Chondrocyte (in vitro differentiated cells): ENCODE measurements around the gene HOPX. TPM values are rescaled to one million over a fixed set of nuclear protein-coding genes. Genes with fewer than 3 reads are reported as not detected.

Experiments
- DNase-seq: peaks from one replicate; pipeline ENCODE4 v3.0.0; 2021; ENCODE audit warnings: mixed read lengths, low spot score
- H3K27ac Mint-ChIP-seq: one replicate; pipeline ENCODE4 v1.8.0; 2021; ENCODE audit warnings: mild to moderate bottlenecking, moderate library complexity, mixed read lengths; ENCODE audit not compliant: unreplicated experiment
- H3K27me3 Mint-ChIP-seq: 2 replicates; pipeline ENCODE4 v1.8.0; 2021; ENCODE audit warnings: low read depth, mixed read lengths
- H3K36me3 Mint-ChIP-seq: 2 replicates; pipeline ENCODE4 v1.8.0; 2021; ENCODE audit warnings: low read depth, mixed read lengths
- H3K4me1 Mint-ChIP-seq: 2 replicates; pipeline ENCODE4 v1.8.0; 2021; ENCODE audit warnings: low read depth, mild to moderate bottlenecking, mixed read lengths
- H3K4me3 Mint-ChIP-seq: one replicate; pipeline ENCODE4 v1.8.0; 2021; ENCODE audit warnings: mild to moderate bottlenecking, moderate library complexity, mixed read lengths; ENCODE audit not compliant: unreplicated experiment
- H3K9me3 Mint-ChIP-seq: 2 replicates; pipeline ENCODE4 v1.8.0; 2021; ENCODE audit warnings: low read depth, mixed read lengths
- total RNA-seq: library from RNA; stranded (reverse); gene quantifications from 3 replicates; pipeline ENCODE4 v1.2.1, GENCODE V29; 2021
- TF ChIP-seq, protein P1 (sequence below): fragments of 200-600 bp; sonication (generic); IDR thresholded peaks from 2 replicates; pipeline ENCODE4 v1.5.0; 2021; ENCODE audit warnings: antibody characterized with exemption, mild to moderate bottlenecking, moderate library complexity

HOPX gene
- total RNA-seq, 1 donor from 2014 or later, result 2.7 TPM

DNA sequence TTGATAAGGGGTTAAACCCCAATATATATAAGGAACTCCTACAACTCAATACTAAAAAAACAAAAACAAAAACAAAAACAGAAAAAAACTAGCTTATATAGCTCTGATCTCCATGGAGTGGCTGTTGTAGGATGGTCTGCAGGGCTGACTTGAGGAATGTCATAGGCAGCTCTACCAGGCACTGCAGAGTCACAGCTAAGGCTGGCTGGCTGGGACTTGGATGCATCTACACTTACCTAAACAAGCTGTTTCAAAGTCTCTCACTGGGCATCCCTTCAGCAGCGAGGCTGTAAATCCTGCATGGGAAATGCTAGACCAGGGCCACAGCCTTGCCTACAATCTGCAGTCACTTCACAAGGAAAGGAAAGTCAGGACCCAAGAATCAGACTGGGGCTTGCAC is 61.3 kb downstream of the HOPX start:
- H3K4me1 Mint-ChIP-seq, result peaks cover 7% of the 10 kb centered on the region
- no peaks in the 10 kb centered on the region for H3K36me3 Mint-ChIP-seq

DNA sequence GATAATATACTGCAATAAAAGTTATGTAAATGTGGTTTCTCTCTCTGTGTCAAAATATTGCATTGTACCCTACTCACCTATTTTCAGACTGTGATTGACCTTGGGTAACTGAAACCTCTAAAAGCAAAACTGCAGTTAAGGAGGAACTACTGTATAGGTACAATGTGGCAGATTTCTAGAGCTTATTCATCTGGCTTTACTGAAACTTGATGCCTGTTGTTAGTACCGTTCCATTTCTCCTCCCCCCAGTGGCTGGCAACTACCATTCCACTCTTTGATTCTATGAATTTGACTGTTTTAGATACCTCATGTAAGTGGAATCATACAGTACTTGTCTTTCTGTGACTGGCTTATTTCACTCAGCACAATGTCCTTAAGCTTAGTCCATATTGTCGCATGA is 61.9 kb downstream of the HOPX start:
- Mint-ChIP-seq H3K36me3 (no peaks in the 10 kb centered on the region), H3K4me1 (peaks cover 7% of the 10 kb centered on the region), H3K27ac (no peak overlapping the region), H3K27me3 (peaks cover 36% of the 10 kb centered on the region), H3K9me3 (peaks cover 7% of the 10 kb centered on the region), H3K4me3 (no peak overlapping the region)
- DNase-seq, result no peak
- TF ChIP-seq, protein P1, sequence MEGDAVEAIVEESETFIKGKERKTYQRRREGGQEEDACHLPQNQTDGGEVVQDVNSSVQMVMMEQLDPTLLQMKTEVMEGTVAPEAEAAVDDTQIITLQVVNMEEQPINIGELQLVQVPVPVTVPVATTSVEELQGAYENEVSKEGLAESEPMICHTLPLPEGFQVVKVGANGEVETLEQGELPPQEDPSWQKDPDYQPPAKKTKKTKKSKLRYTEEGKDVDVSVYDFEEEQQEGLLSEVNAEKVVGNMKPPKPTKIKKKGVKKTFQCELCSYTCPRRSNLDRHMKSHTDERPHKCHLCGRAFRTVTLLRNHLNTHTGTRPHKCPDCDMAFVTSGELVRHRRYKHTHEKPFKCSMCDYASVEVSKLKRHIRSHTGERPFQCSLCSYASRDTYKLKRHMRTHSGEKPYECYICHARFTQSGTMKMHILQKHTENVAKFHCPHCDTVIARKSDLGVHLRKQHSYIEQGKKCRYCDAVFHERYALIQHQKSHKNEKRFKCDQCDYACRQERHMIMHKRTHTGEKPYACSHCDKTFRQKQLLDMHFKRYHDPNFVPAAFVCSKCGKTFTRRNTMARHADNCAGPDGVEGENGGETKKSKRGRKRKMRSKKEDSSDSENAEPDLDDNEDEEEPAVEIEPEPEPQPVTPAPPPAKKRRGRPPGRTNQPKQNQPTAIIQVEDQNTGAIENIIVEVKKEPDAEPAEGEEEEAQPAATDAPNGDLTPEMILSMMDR, result peak; percentile 33

More for the DNA sequence above, 61.3 kb downstream of the HOPX start:
- DNase-seq, result no peak
- Mint-ChIP-seq H3K27ac (no peak overlapping the region), H3K27me3 (peaks cover 36% of the 10 kb centered on the region), H3K4me3 (no peak overlapping the region), H3K9me3 (peaks cover 7% of the 10 kb centered on the region)
- TF ChIP-seq, protein P1, result no peak

DNA sequence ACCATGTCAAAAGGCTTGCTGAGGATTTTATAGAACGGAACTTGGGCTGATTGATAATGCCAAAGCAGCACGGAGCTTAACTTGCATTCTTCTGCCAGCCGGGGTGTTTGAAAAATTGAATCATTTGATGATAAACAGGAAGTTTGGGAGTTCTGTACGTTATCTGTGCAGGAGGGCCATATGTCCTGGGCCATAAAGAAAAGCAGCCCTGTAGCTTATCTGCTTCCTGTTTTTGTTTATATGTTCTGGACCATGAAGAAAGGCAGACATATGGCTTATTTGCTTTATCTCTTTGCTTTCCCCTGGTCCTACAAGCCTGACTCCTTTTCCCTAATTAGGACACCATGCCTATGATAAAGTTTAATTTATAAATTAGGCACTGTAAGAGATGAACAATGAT is 62.4 kb downstream of the HOPX start:
- Mint-ChIP-seq H3K36me3 (no peaks in the 10 kb centered on the region), H3K9me3 (peaks cover 2% of the 10 kb centered on the region), H3K4me1 (peaks cover 7% of the 10 kb centered on the region), H3K27ac (no peak overlapping the region), H3K4me3 (no peak overlapping the region), H3K27me3 (peaks cover 33% of the 10 kb centered on the region)
- TF ChIP-seq, protein P1, result no peak
- DNase-seq, result no peak

DNA sequence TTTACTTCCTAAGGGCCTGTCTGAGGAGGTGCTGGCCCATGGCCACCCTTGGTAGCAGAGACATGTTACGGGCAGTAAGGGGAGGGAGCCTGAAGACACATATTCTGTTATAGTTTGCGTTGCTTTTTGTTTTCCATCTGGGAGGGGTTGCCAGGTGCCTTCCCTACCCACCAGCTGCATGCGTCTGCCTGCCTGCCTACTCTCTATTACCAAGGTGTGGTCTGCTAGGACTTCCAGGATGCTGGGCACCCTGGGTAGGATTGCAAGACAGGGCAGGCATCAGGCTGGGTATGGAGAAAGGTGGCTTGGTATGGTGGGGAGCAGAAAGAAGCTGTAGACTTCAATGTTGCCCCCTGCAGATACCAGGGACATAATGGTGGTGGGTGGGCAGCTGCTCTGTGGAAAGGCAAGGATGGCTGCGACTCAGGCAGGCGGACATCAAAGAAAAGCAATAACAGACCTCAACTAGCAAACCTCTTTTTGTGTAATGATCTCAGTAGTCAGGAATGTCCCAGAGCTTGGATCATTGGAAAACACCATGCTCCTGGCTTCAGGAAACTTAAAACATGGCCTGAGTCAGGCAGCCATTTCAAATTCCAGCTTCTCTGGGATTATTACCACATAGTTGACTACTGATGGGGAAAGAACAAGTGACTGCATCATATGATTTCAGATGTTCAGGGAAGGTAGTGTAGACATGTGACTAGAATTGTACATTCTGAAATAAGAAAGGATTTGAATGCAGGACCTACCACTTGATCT is 67.8 kb downstream of the HOPX start:
- DNase-seq, result no peak
- Mint-ChIP-seq H3K9me3 (no peaks in the 10 kb centered on the region), H3K36me3 (no peaks in the 10 kb centered on the region), H3K4me3 (no peak overlapping the region), H3K4me1 (no peaks in the 10 kb centered on the region), H3K27me3 (peaks cover 43% of the 10 kb centered on the region), H3K27ac (no peak overlapping the region)
- TF ChIP-seq, protein P1, result no peak

DNA sequence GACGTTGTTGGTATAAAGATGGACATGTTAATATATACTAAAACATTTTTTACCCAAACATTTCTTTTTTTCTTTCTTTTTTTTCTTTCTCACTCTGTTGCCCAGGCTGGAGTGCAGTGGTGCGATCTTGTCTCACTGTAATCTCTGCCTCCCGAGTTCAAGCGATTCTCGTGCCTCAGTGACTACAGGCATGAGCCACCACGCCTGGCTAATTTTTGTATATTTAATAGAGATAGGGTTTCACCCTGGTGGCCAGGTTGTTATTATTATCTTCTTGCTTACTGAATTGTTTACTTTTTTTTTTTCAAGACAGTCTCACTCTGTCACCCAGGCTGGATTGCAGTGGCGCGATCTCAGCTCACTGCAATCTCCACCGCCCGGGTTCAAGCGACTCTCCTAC is 68.8 kb downstream of the HOPX start:
- Mint-ChIP-seq H3K27ac (no peak overlapping the region), H3K9me3 (no peaks in the 10 kb centered on the region), H3K4me3 (no peak overlapping the region), H3K27me3 (peaks cover 43% of the 10 kb centered on the region), H3K36me3 (no peaks in the 10 kb centered on the region), H3K4me1 (no peaks in the 10 kb centered on the region)
- TF ChIP-seq, protein P1, result no peak
- DNase-seq, result no peak
